Spleen (tissue), 7 donors: ENCODE measurements around the gene PLEKHH1.

Experiments used
- POLR2A ChIP-seq, 3 donors: fragments of 450-650 bp; IDR thresholded peaks; one replicate each; pipeline ENCODE4 v1.5.1; 2017; ENCODE audit warnings: antibody characterized with exemption in 3 of 3, mild to moderate bottlenecking in 1 of 3
- POLR2AphosphoS5 ChIP-seq, 3 donors: sonication (generic); formaldehyde crosslinking; IDR thresholded peaks; one replicate each; pipeline ENCODE4 v1.5.1; 2017; ENCODE audit warnings: antibody characterized with exemption in 3 of 3
- TF ChIP-seq, protein P1 (sequence below), 11 experiments: fragments of 200-600 bp in 7 of 11; fragments of 450-650 bp in 4 of 11; sonication (generic) in 4 of 11; IDR thresholded peaks in 8 of 11; conservative IDR thresholded peaks in 3 of 11; 1 replicate in 7 of 11; 2 replicates in 4 of 11; pipeline versions ENCODE4 v1.4.0 to v1.8.0; 2016 to 2021; ENCODE audit warnings: antibody characterized with exemption in 11 of 11, inconsistent platforms in 4 of 11, mild to moderate bottlenecking in 1 of 11
- donor health status: DM: no; HTN: no; CAD: no; lungs with moderate emphysema.
- donor health status: DM: no; HTN: no; CAD: no.
- donor health status: DM: no; HTN: no; CAD: no.

DNA sequence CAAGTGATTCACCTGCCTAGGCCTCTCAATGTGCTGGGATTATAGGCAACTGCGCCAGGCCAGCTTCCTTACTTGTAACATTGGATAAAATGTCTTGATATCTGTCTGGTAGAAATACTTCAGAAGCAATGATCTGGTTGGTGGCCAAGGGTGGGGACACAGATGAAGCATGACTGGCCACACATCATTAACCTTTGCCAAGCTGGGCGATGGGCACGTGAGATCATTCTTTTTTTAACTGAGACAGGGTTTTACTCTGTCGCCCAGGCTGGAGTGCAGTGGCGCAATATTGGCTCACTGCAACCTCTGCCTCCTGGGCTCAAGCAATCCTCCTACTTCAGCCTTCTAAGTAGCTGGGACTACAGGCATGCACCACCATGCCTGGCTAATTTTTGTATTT lies 31.1 kb downstream of the PLEKHH1 start:
- TF ChIP-seq, protein P1, sequence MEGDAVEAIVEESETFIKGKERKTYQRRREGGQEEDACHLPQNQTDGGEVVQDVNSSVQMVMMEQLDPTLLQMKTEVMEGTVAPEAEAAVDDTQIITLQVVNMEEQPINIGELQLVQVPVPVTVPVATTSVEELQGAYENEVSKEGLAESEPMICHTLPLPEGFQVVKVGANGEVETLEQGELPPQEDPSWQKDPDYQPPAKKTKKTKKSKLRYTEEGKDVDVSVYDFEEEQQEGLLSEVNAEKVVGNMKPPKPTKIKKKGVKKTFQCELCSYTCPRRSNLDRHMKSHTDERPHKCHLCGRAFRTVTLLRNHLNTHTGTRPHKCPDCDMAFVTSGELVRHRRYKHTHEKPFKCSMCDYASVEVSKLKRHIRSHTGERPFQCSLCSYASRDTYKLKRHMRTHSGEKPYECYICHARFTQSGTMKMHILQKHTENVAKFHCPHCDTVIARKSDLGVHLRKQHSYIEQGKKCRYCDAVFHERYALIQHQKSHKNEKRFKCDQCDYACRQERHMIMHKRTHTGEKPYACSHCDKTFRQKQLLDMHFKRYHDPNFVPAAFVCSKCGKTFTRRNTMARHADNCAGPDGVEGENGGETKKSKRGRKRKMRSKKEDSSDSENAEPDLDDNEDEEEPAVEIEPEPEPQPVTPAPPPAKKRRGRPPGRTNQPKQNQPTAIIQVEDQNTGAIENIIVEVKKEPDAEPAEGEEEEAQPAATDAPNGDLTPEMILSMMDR (IDR thresholded peaks at IDR 0.05 in 8 of 11, conservative IDR thresholded peaks at IDR 0.05 in 3 of 11) = no peak
- TF ChIP-seq POLR2A (IDR thresholded peaks at IDR 0.05) (no peak), POLR2AphosphoS5 (IDR thresholded peaks at IDR 0.05) (no peak)
